Right lobe of liver (tissue), 4 donors: ENCODE data around the gene RBM19.

Source experiments
- POLR2A ChIP-seq: fragments of 450-650 bp; IDR thresholded peaks from one replicate; pipeline ENCODE4 v1.6.1; 2017; ENCODE audit warnings: antibody characterized with exemption, mild to moderate bottlenecking
- TF ChIP-seq, protein P1 (sequence below), 4 donors: fragments of 200-600 bp in 3 of 4; fragments of 450-650 bp in 1 of 4; IDR thresholded peaks; one replicate each; pipeline versions ENCODE4 v1.5.1 to v1.8.0; 2016 to 2022; ENCODE audit warnings: antibody characterized with exemption in 4 of 4, mild to moderate bottlenecking in 2 of 4
- donor health status: DM: no; HTN: no; CAD: no.
- donor health status: DM: no; HTN: no; CAD: no.
- donor health status: DM: no; HTN: yes; CAD: no.

- TF ChIP-seq, protein P1, sequence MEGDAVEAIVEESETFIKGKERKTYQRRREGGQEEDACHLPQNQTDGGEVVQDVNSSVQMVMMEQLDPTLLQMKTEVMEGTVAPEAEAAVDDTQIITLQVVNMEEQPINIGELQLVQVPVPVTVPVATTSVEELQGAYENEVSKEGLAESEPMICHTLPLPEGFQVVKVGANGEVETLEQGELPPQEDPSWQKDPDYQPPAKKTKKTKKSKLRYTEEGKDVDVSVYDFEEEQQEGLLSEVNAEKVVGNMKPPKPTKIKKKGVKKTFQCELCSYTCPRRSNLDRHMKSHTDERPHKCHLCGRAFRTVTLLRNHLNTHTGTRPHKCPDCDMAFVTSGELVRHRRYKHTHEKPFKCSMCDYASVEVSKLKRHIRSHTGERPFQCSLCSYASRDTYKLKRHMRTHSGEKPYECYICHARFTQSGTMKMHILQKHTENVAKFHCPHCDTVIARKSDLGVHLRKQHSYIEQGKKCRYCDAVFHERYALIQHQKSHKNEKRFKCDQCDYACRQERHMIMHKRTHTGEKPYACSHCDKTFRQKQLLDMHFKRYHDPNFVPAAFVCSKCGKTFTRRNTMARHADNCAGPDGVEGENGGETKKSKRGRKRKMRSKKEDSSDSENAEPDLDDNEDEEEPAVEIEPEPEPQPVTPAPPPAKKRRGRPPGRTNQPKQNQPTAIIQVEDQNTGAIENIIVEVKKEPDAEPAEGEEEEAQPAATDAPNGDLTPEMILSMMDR (IDR thresholded peaks at IDR 0.05): no peak
- TF ChIP-seq POLR2A: no peak
Observed at GRCh38 chr12:113946175-113946574, 19.9 kb downstream of the RBM19 start.
